ENCODE data around the gene NUDT15. TPM values are rescaled to one million over a fixed set of nuclear protein-coding genes. Genes with fewer than 3 reads are reported as not detected.

NUDT15 gene
- total and polyA plus RNA-seq, 4 donors, result 8.6 to 15.4 (median 10.9) TPM

- Histone ChIP-seq H3K9me3 (ENCODE audit: control insufficient read depth in 4 of 4, insufficient read depth in 3 of 4, low read length in 3 of 4) (no peaks in the 10 kb centered on the region), H3K4me3 (no peak overlapping the region), H3K27ac (ENCODE audit: low read depth in 1 of 2, low read length in 1 of 2) (no peak overlapping the region), H3K9ac (ENCODE audit: insufficient read depth in 1 of 2, low read length in 2 of 2) (no peak overlapping the region), H3K36me3 (ENCODE audit: control insufficient read depth in 4 of 4, insufficient read depth in 4 of 4, low read length in 4 of 4) (peaks cover 0 to 27% (median 13%) of the 10 kb centered on the region in 4 donors), H3K27me3 (ENCODE audit: control insufficient read depth in 3 of 3, insufficient read depth in 3 of 3, low read length in 2 of 3) (no peaks in the 10 kb centered on the region), H3K4me1 (ENCODE audit: control insufficient read depth in 5 of 5, insufficient read depth in 5 of 5, low read length in 5 of 5) (peaks cover 0 to 11% (median 0%) of the 10 kb centered on the region in 5 donors)
- no peak for TF ChIP-seq CTCF (IDR thresholded peaks at IDR 0.05; ENCODE audit: control extremely low read depth, extremely low read depth)
- 91 to 93% methylated on average over 4 of the region's 4 CpGs for WGBS, 2 donors
- ATAC-seq (ENCODE audit: insufficient read depth, low FRiP score), result no peak
- DNase-seq, result no peak
These were observed 45.7 kb upstream of the NUDT15 start for GRCh38 chr13:47991859-47992258.

GRCh38 chr13:47997384-47997783 is 40.1 kb upstream of the NUDT15 start:
- Histone ChIP-seq H3K9ac (ENCODE audit: insufficient read depth in 1 of 2, low read length in 2 of 2) (no peak overlapping the region), H3K4me3 (no peak overlapping the region), H3K4me1 (ENCODE audit: control insufficient read depth in 5 of 5, insufficient read depth in 5 of 5, low read length in 5 of 5) (peaks cover 2 to 11% (median 6%) of the 10 kb centered on the region in 5 donors), H3K36me3 (ENCODE audit: control insufficient read depth in 4 of 4, insufficient read depth in 4 of 4, low read length in 4 of 4) (peaks cover 0 to 19% (median 9%) of the 10 kb centered on the region in 4 donors), H3K27me3 (ENCODE audit: control insufficient read depth in 3 of 3, insufficient read depth in 3 of 3, low read length in 2 of 3) (no peaks in the 10 kb centered on the region), H3K27ac (ENCODE audit: low read depth in 1 of 2, low read length in 1 of 2) (no peak overlapping the region), H3K9me3 (ENCODE audit: control insufficient read depth in 4 of 4, insufficient read depth in 3 of 4, low read length in 3 of 4) (no peaks in the 10 kb centered on the region)
- TF ChIP-seq CTCF (IDR thresholded peaks at IDR 0.05; ENCODE audit: control extremely low read depth, extremely low read depth), result no peak
- DNase-seq (no peak), ATAC-seq (ENCODE audit: insufficient read depth, low FRiP score) (no peak)
- 97 to 98% methylated on average over 2 of the region's 2 CpGs for WGBS, 2 donors

- no peak for TF ChIP-seq CTCF (IDR thresholded peaks at IDR 0.05; ENCODE audit: control extremely low read depth, extremely low read depth)
- Histone ChIP-seq H3K4me3 (no peak overlapping the region), H3K4me1 (ENCODE audit: control insufficient read depth in 5 of 5, insufficient read depth in 5 of 5, low read length in 5 of 5) (peaks cover 2 to 11% (median 6%) of the 10 kb centered on the region in 5 donors), H3K9me3 (ENCODE audit: control insufficient read depth in 4 of 4, insufficient read depth in 3 of 4, low read length in 3 of 4) (no peaks in the 10 kb centered on the region), H3K27me3 (ENCODE audit: control insufficient read depth in 3 of 3, insufficient read depth in 3 of 3, low read length in 2 of 3) (no peaks in the 10 kb centered on the region), H3K27ac (ENCODE audit: low read depth in 1 of 2, low read length in 1 of 2) (peak overlapping the region in 1 of 2 donors; percentile 56), H3K9ac (ENCODE audit: insufficient read depth in 1 of 2, low read length in 2 of 2) (peak overlapping the region; percentile 87 to 90), H3K36me3 (ENCODE audit: control insufficient read depth in 4 of 4, insufficient read depth in 4 of 4, low read length in 4 of 4) (peaks cover 0 to 7% (median 4%) of the 10 kb centered on the region in 4 donors)
- WGBS, 2 donors, result 48 to 57% methylated on average over 5 of the region's 5 CpGs
- ATAC-seq (ENCODE audit: insufficient read depth, low FRiP score) (no peak), DNase-seq (peak in 1 of 3 donors; percentile 2)
These were observed 37.6 kb upstream of the NUDT15 start for GRCh38 chr13:47999973-48000372.
